Measurements from ENCODE around the gene MGAT4B. TPM values are rescaled to one million over a fixed set of nuclear protein-coding genes. Genes with fewer than 3 reads are reported as not detected.

The MGAT4B gene
- total RNA-seq, 2 experiments from 2014 or later = 118 TPM

DNA sequence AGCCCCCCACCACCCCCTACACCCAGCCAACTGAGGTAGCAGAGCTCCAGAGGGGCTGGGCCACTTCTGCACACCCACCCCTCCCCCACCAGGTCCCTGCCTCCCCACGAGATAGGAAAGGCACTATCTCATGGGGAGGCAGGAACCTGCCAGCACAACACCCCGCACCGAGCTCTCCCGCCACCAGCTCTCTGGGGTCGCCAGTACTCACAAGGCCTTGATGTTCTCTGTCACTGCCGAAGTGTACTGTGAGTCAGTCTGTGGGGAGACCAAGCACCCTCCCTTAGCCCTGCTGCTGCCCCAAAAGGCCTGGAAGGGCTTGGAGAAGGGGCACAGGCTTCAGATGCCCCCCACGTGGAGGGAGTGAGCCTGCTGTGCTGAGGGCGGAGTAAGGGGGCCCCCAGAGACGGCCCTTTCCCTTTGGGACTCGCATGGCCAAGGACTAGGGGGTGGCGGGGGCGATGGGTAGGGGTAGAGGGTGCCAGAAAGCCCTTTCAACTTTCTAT is 5.9 kb downstream of the MGAT4B start:
- H3K4me1 Mint-ChIP-seq = peaks cover 28% of the 10 kb centered on the region
- H3K9me3 Mint-ChIP-seq = no peaks in the 10 kb centered on the region
- H3K36me3 Mint-ChIP-seq = peaks cover 7% of the 10 kb centered on the region
- no peaks in the 10 kb centered on the region for H3K27me3 Mint-ChIP-seq
- H3K27ac Mint-ChIP-seq = no peak overlapping the region
- ATAC-seq (ENCODE audit: low read depth) (no peak), DNase-seq (no peak)
- H3K4me3 Mint-ChIP-seq = no peak overlapping the region
- POLR2A ChIA-PET = no interaction called here

DNA sequence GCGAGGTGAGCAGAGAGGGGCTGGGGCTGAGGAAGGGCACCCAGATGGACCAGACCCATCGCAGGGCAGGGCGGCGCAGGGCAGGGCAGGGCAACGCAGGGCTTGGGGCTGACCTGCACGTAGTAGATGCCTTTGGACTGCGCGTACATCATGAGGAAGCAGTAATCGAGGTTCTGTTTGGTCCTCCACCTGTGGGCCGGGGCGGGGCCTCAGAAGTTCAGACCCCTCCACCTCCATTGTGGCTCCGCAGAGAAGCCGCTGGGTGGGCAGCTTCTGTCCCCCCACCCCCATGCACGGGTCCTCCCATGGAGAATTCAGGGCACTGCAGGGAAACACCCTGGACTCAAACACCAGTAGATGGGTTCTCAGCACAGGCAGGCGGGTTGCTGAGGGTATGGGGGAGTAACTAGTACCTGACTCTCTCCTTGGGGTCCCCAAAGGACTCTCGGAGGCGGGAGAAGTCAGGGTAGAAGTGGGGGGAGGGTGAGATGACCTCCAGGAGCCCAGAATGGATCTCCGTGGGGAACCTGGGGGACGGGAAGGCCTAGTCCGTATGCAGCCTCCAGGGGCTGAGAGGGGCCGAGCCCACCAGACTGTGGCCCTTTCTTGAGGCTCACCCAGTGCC is 6.5 kb downstream of the MGAT4B start:
- peaks cover 7% of the 10 kb centered on the region for H3K36me3 Mint-ChIP-seq
- DNase-seq (no peak), ATAC-seq (ENCODE audit: low read depth) (no peak)
- no peaks in the 10 kb centered on the region for H3K9me3 Mint-ChIP-seq
- H3K27me3 Mint-ChIP-seq = no peaks in the 10 kb centered on the region
- H3K4me3 Mint-ChIP-seq = no peak overlapping the region
- peaks cover 25% of the 10 kb centered on the region for H3K4me1 Mint-ChIP-seq
- POLR2A ChIA-PET = no interaction called here
- H3K27ac Mint-ChIP-seq = no peak overlapping the region

DNA sequence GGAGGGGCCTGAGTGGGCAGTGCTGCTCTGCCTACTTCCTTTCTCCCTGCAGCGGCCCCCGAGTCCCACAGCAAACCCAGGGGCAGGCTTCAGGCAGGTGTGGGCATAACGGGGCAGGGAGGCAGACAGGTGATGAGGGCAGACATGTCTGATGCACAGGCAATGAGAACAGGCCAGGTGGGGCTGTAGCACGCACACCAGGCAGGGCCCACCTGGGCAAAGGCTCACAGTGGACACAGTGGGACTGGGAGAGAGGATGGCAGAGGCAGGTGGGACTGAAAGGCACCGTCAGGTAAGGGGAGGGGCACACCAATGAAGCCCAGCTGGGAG is 7.1 kb downstream of the MGAT4B start:
- peaks cover 22% of the 10 kb centered on the region for H3K4me1 Mint-ChIP-seq
- H3K27me3 Mint-ChIP-seq = no peaks in the 10 kb centered on the region
- peak overlapping the region; percentile 56 for H3K27ac Mint-ChIP-seq
- H3K4me3 Mint-ChIP-seq = no peak overlapping the region
- DNase-seq (no peak), ATAC-seq (ENCODE audit: low read depth) (no peak)
- no peaks in the 10 kb centered on the region for H3K9me3 Mint-ChIP-seq
- POLR2A ChIA-PET = no interaction called here
- H3K36me3 Mint-ChIP-seq = peaks cover 7% of the 10 kb centered on the region

DNA sequence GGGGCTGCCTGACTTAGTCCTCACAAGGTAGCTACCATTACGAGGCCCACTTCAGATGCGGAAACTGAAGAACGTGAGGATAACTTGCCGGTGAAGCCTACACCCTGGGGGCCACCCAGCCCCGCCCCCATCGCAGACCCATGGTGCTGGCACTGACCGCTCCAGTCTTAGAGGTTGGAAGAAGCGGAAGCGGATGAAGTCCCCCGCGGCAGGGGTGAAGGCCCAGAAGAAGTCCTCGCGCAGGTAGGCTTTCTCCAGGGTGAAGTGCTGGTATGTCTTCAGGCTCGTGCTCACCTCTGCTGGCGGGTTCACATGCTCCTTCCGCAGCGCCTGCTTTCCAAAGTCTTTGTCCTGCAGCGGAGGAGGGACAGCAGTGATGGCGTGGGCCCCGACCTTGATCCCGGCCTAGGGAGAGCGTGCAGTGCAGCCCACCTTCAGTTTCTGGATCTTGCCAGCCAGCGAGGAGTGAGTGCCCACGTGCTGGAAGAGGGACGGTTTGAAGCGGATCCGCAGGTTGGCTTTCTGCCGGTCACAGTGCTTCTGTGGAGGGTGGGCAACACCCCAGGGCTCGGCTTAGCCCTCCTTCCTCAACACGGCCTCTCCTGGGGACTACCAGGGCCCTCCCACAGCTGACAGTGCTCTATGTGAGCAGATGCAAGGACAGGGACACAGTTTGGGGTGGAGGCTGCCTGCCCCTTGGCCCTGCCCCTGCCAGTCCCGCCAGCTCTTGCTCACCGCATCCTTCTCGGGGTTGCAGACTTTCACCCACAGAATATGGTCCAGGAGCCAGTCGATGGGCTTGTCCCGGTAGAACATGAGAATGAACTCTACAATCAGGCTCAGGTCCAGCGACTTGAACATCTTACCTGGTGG is 7.7 kb downstream of the MGAT4B start:
- H3K27me3 Mint-ChIP-seq = no peaks in the 10 kb centered on the region
- H3K4me3 Mint-ChIP-seq = no peak overlapping the region
- H3K36me3 Mint-ChIP-seq = peaks cover 7% of the 10 kb centered on the region
- no peak for DNase-seq
- H3K27ac Mint-ChIP-seq = peak overlapping the region; percentile 56
- POLR2A ChIA-PET = interaction anchor here (0.8 kb wide), 1 partner anchor 108 kb away, joined by 3 read pairs; no protein-coding TSS in a partner anchor
- ATAC-seq (ENCODE audit: low read depth) = no peak
- no peaks in the 10 kb centered on the region for H3K9me3 Mint-ChIP-seq
- H3K4me1 Mint-ChIP-seq = peaks cover 21% of the 10 kb centered on the region

DNA sequence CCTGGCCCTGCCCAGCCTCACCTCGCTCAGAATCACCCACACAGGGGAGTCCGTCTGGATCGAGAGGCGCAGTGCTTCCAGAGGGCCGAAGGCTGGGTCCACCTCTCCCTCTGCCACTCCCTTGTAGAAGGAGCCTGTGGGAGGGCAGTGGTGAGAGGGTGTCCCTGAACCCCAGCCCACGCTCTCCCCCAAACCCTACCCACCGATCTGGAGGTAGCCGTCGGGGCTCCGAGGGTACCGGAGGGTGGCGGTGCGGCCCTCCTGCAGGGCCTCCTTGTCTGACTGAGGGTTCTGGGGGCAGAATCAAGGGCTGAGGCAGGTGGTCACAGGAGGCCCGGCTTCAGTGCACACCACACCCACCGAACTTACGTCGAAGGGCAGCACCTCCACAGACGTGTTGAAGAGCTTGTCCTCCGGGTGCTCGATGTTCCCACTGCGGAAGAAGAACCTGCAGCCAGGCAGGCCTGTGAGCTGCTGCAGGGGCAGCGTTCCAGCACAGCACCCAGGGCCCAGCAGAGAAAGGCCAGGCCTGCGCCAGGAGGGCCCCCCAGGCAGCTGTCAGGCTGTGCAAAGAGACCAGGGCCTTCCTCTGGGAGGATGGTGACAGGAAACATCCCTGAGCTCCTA is 8.4 kb downstream of the MGAT4B start:
- no peak for ATAC-seq (ENCODE audit: low read depth)
- no peaks in the 10 kb centered on the region for H3K27me3 Mint-ChIP-seq
- POLR2A ChIA-PET = interaction anchor here (0.8 to 2.6 kb wide), 3 partner anchors 8 to 109 kb away, joined by 3 to 9 read pairs (median 3); partner anchors contain the start of gene SQSTM1

DNA sequence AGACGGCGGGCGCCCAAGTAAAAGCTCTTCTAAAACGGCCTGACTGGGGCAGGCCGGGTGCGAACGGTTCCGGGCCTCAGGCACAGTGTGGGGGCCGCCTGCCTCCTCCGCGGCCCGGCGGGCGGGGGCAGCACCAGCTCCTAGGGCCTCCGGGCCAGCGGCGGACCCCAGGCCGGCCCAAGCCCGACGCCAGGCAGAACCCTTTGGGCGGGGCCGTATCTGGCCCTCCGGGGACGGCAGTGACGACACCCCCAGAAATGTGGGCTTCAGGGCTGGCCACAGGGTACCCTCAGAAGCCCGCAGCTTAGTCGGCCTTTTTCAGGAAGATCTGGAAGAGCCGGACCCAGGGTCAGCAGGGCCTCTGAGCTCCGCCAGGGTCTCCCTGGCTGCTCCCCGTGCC is 8.9 kb downstream of the MGAT4B start:
- Mint-ChIP-seq H3K9me3 (no peaks in the 10 kb centered on the region), H3K4me1 (peaks cover 23% of the 10 kb centered on the region), H3K27ac (no peak overlapping the region), H3K27me3 (no peaks in the 10 kb centered on the region), H3K36me3 (peaks cover 7% of the 10 kb centered on the region), H3K4me3 (no peak overlapping the region)
- no peak for ATAC-seq (ENCODE audit: low read depth)
- POLR2A ChIA-PET = interaction anchor here (0.8 to 2.6 kb wide), 4 partner anchors 8 to 22 kb away, joined by 3 to 9 read pairs (median 3); partner anchors contain the start of gene SQSTM1
- no peak for DNase-seq

More for the DNA sequence above, 8.4 kb downstream of the MGAT4B start:
- no peak overlapping the region for H3K27ac Mint-ChIP-seq
- no peak overlapping the region for H3K4me3 Mint-ChIP-seq
- no peak for DNase-seq
- H3K9me3 Mint-ChIP-seq = no peaks in the 10 kb centered on the region
- H3K4me1 Mint-ChIP-seq = peaks cover 22% of the 10 kb centered on the region
- H3K36me3 Mint-ChIP-seq = peaks cover 7% of the 10 kb centered on the region

DNA sequence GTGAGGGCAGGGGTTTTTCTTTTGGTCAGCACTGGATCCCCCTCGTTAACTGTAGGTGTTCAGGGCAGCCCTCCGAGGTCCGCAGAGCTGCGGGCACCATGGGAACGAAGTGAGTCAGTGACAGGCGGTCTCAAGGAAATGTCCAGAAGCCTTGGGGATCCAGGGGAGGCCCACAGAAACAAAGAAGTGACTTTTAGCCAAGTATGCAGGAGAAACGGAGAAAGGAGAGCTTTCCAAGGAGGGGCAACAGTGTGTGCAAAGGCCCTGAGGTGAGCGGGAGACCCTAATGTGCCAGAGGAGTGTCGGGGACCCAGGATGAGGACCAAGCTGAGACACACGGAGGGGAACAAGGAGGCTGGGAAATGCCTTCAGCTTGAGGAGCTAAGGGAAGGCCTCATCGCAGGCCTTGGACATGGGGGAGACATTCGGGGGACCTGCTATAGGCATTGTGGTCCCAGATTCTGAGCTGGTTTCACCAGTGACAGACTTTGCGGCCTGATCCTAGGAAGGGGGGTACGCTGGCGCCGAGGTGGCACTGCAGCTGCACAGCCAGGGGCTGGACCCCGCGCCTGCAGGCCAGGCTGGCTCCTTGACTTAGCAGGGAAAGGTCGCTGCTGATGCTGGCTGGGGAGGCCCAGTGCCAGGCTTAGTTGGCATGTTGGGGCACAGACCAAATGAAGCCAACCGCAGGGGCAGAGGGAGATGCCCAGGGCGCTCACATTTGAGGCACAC is 9.6 kb downstream of the MGAT4B start:
- Mint-ChIP-seq H3K36me3 (peaks cover 7% of the 10 kb centered on the region), H3K4me3 (peak overlapping the region; percentile 47), H3K9me3 (no peaks in the 10 kb centered on the region), H3K4me1 (peaks cover 24% of the 10 kb centered on the region), H3K27me3 (no peaks in the 10 kb centered on the region), H3K27ac (peak overlapping the region; percentile 60)
- DNase-seq (no peak), ATAC-seq (ENCODE audit: low read depth) (no peak)
- POLR2A ChIA-PET = interaction anchor here (0.8 to 2.6 kb wide), 4 partner anchors 9 to 23 kb away, joined by 3 to 9 read pairs (median 3); partner anchors contain the start of gene SQSTM1

DNA sequence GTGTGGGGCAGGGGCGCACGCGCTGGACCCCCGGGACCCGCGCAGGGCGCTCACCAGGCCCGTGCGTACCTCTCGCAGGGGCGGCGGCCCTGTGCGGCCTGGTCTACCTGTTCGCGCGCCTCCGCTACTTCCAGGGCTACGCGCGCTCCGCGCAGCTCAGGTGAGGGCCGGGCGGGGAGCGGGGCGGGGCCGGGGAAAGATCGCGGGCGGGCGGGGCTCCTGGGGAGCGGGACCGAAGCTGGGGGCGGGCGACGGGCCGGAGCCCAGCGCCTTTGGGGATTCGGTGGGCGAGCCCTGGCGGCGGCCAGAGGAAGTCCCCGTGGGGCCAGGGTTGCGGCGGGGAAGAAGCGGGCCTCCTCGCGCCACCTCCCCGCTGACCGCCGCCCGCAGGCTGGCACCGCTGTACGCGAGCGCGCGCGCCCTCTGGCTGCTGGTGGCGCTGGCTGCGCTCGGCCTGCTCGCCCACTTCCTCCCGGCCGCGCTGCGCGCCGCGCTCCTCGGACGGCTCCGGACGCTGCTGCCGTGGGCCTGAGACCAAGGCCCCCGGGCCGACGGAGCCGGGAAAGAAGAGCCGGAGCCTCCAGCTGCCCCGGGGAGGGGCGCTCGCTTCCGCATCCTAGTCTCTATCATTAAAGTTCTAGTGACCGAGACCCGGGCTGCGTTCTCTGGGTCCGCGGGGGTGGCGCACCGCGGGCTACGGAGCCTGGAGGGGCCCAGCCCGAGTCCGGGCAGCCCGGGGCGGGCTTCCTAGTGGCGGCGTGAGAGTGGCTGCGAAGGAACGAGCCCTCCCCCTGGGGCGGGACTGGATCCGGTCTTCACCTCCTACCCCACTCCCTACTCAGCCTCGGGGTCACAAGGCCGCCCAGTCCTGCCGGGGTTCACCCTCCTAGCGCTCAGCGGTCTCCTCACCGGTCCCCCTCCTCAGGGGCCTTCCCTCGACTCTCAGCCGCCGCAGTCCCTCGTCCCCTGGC is 10.5 kb downstream of the MGAT4B start:
- H3K27me3 Mint-ChIP-seq = no peaks in the 10 kb centered on the region
- H3K9me3 Mint-ChIP-seq = no peaks in the 10 kb centered on the region
- DNase-seq = peak; percentile 86
- peaks cover 5% of the 10 kb centered on the region for H3K36me3 Mint-ChIP-seq
- peaks cover 23% of the 10 kb centered on the region for H3K4me1 Mint-ChIP-seq
- POLR2A ChIA-PET = interaction anchor here (0.8 to 3.4 kb wide), 3 partner anchors 9 to 1561 kb away, joined by 3 to 13 read pairs (median 9); partner anchors contain the start of gene SQSTM1
- peak; percentile 65 for ATAC-seq (ENCODE audit: low read depth)
- peak overlapping the region; percentile 47 for H3K4me3 Mint-ChIP-seq
- H3K27ac Mint-ChIP-seq = peak overlapping the region; percentile 60

DNA sequence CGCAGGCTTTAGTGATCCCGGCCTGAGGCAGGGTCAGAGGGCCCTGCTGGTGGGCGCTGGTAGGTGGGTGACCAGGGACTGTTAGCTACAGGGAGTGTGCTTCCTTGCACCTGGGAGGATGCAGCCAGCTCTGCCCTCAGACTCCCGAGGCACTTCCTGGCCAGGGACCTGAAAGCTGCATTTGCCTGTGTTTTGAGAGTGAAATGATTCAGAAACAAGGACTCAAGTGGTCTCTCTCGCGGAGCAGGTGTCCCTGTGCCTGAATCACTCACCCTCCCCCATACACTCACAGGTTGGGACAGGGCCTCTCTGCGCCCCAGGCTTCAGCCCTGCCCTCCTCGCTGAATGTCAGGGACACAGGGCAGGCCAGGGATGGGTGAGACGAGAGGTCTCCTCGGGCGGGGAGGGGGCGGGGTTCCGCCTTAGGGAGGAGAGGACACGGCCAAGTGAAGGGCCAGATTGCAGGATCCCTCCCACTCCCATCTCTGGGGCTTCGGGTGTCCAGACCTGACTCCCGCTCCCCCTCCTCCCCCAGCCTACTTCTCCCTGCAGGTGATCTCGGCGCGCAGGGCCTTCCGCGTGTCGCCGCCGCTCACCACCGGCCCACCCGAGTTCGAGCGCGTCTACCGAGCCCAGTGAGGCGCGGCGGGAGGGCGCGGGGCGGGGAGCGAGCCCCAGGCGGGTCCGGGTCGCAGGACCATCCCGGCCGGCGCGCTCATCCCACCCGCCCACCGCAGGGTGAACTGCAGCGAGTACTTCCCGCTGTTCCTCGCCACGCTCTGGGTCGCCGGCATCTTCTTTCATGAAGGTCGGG is 11.4 kb downstream of the MGAT4B start:
- peaks cover 5% of the 10 kb centered on the region for H3K36me3 Mint-ChIP-seq
- DNase-seq (peak; percentile 44), ATAC-seq (ENCODE audit: low read depth) (no peak)
- H3K27me3 Mint-ChIP-seq = no peaks in the 10 kb centered on the region
- peak overlapping the region; percentile 61 for H3K4me3 Mint-ChIP-seq
- POLR2A ChIA-PET = interaction anchor here (0.6 to 3.4 kb wide), 7 partner anchors 9 to 1560 kb away, joined by 3 to 13 read pairs (median 3); partner anchors contain the start of gene SQSTM1
- no peak overlapping the region for H3K27ac Mint-ChIP-seq
- H3K9me3 Mint-ChIP-seq = no peaks in the 10 kb centered on the region
- peaks cover 23% of the 10 kb centered on the region for H3K4me1 Mint-ChIP-seq

DNA sequence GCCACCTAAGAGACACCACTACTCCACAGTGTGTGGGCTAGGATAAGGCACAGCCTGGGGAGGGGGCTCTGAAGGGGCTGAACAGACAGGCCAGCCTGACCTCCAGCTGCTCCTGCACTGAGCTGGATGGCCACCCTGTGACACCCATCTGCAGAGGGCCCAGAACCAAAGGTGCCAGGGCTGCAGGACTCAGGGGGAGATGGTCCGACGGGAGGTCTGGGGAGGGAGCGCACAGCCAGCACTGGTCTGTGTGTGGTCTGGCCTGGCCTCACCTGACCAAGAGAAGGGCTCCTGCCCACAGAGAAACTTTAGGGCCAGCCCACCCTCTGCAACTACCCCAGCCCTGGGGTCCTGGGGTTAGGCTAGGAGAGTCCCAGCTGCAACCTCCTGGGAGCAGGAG is 12.1 kb downstream of the MGAT4B start:
- ATAC-seq (ENCODE audit: low read depth) = no peak
- Mint-ChIP-seq H3K9me3 (no peaks in the 10 kb centered on the region), H3K27ac (peak overlapping the region; percentile 30), H3K4me3 (peak overlapping the region; percentile 61), H3K36me3 (peaks cover 5% of the 10 kb centered on the region), H3K4me1 (peaks cover 23% of the 10 kb centered on the region), H3K27me3 (no peaks in the 10 kb centered on the region)
- POLR2A ChIA-PET = interaction anchor here (1.1 to 3.4 kb wide), 6 partner anchors 9 to 62 kb away, joined by 3 to 13 read pairs (median 3); partner anchors contain the start of genes MAML1 and SQSTM1
- DNase-seq = no peak

DNA sequence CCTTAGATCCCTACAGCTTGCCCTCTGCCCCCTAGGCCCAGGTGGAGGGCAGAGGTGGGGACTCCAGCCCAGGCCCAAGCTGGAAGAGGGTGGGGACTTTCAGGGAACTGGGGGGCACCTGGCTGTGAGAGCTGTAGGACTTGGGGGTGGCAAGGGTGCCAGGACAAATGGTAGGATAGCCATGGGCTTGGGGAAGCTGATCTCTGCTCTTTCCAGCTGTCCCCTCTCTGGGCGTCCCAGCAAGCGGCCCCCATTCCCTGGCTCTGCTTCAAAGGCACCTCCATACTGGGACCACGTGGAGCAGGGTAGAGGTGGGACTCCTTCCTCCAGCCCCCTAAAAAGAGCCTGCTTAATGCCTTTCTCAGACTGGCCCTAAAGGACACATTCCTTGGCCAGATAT is 12.5 kb downstream of the MGAT4B start:
- peaks cover 4% of the 10 kb centered on the region for H3K36me3 Mint-ChIP-seq
- DNase-seq (no peak), ATAC-seq (ENCODE audit: low read depth) (no peak)
- H3K9me3 Mint-ChIP-seq = peaks cover 2% of the 10 kb centered on the region
- H3K27me3 Mint-ChIP-seq = no peaks in the 10 kb centered on the region
- peak overlapping the region; percentile 61 for H3K4me3 Mint-ChIP-seq
- POLR2A ChIA-PET = interaction anchor here (0.9 to 3.4 kb wide), 7 partner anchors 10 to 62 kb away, joined by 3 to 13 read pairs (median 3); partner anchors contain the start of genes MAML1 and SQSTM1
- peaks cover 23% of the 10 kb centered on the region for H3K4me1 Mint-ChIP-seq
- H3K27ac Mint-ChIP-seq = peak overlapping the region; percentile 63
